Stimulated activated CD4-positive, alpha-beta T cell treated with anti-CD3 and anti-CD28 coated beads, Interleukin-1b, Interleukin-23, amount 100 ng/mL, for 1 hour (primary cell): ENCODE measurements around the gene CHN2.

Experiments used
- DNase-seq, 2 donors: peaks; one replicate each; pipeline ENCODE4 v3.0.0-alpha.2; 2020; ENCODE audit warnings: low read depth in 2 of 2

The CHN2 gene

DNA sequence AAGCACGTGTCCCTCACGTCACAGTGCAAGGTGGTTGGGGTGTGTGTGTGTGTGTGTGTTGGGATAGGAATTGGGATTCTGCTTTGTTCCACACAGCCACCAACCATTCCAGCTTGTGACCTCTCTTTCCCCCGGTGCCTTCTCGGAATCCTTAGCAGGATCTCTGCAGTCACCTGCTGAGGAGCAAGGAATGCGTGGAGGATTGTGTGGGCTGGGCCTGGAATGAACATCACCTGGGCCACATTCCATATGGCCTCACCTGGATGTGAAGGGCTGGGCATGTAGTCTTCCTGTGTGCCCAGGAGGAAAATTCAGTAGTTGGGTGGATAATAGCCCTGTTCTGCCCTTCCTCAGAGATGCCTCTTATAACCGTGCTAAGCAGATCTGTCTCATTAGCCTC lies 113.8 kb downstream of the CHN2 start:
- no peak for DNase-seq

DNA sequence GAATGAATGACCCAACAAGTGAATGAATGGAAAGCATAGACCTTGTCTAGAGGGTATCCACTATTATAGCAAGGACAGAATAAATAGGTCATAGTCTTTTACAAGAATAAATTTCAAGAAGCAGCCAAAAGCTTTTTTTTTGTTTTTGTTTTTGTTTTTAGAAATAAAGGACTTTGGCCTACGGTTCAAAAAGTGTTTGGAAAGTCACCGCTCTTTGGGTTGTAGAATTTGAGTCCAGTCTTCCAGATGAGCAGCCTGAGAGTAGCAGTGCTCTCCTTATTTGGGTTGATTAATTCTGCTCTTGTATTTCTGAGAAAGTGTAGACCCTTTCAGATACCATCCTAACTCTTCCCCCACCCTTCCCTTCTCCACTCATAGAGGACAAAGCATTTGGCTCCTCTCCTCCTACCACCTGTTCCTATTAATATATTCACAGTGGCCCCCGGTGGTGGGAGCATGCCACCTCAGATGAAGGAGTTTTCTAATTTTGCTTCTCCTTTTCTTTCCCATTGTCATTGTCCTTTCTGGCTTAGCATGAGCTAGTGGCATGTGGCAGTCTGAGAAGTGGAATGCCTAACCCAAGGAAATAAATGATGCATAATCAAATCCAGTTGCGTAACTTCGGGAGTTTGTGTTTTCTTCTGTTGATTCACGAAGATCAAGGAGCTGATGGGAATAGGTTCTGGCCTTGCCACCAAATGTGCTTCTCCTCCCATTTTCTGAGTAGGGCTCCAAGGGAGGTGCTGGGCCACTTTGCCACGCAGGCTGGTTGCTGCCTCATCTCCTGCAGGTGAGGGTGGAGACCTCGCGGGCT lies 114.7 kb downstream of the CHN2 start:
- DNase-seq: no peak

DNA sequence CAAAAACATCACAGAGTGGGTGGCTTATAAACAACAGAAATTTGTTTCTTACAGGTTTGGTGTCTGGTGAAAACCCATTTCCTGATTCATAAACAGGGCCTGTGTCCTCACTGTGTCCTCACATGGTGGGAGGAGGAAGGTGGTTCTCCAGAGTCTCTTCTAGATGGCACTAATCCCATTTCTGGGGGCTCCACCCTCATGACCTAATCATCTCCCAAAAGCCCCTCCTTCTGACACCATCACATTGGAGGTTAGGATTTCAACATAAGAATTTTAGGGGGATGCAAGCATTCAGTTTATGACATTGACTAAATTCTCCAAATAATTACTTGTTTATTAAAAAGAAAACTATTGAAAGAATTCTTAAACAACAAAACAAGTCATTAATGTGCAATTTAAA lies 116.0 kb downstream of the CHN2 start:
- no peak for DNase-seq

DNA sequence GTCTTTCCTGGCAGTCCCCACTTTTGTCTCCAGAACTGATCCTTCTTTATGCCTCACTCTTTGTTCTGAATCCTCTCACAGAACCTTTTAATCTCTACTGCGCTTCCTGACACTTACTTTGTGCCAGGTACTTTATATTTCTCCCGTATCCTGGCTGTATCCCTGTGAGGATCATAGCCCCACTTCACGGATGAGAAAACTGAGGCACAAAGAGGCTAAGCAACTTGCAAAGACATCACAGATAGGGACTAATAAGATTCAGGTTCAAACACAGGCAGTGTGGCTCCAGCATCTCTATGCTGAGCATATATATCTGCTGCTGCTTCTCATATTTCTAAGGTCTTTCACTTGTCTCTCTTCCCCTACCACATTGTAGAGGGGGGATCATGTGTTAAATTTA lies 116.7 kb downstream of the CHN2 start:
- no peak for DNase-seq

DNA sequence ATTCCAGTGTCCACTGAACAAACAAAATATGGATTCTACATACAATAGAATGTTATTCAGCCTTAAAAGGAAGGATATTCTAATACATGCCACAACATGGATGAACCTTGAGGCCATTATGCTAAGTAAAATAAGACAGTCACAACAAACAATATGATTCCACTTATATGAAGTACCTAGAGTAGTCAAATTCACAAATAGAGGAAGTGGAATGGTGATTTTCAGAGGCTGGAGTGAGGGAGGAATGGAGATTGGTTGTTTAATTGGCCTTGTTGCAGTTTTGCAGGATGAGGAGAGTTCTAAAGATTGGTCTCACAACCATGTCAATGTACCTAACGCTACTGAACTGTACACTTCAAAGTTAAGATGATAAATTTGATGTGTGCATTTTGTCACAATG lies 119.6 kb downstream of the CHN2 start:
- no peak for DNase-seq

DNA sequence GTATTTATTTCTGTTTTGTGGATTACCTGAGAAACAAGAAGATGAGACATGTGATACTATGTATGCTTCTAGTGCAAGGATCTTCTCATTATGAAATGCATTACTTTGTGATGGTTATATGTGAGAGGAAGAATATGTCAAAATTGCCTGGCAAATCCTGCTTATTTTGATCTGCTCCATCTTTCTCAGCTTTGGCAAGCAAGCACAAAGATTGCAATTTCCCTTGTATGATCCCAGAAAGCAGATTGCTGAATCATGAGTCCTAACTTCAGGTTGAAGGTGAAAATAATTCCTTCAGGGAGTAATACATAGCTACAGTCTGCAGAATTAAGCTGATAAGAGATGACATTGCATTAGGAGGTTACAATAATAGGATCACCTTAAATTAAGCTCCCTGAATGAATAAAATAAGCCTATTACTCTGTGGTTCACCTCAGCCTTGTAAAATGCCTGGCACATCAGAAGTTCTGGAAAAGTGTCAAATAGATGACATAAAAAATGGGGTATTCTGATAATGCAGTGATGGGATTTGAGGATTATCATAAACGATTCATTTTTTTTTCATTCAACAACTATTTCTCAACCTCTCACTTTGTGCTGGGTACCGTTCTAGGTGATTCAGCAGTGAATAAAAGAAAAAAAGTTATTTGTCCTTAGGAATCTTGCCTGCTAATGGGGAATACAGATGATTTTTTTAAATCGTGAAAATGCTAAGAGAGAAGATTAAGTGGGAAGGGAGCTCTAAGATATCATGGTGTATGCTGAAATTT lies 120.7 kb downstream of the CHN2 start:
- DNase-seq: no peak

DNA sequence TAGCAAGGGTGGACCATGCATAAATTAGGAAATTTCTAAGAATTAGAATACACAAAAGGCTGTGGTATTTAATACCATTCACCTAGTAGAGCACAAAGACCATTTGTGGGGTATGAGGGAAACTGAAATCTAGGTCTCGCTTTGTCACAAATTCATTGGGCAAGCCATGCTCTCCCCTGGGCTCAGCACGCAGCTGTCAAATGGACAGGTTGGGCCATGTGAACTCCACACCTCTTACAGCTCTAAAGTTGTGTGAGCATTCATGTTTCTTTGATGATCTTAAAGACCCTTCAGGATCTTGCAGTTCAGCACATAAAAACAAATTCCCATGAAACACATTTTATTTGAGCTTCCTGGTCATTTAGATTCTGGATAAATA lies 121.3 kb downstream of the CHN2 start:
- no peak for DNase-seq

DNA sequence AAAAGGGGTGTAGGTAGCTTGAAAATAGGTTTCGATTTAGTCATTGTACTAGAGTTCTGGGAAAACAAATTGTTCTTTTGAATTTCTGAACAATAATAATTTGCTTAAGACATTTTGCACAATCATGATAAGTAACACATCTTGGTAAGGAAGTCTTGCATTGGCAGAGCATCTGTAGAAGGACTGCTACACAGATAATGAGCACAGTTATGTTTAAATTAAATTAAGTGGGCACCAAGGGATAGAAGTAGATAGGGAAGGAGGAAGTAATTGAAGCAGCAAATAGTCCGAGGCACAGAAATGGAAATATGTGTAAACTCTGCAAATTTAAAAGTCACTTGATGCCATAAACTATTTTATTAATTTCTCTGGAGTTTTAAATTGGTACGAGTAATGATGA lies 122.4 kb downstream of the CHN2 start:
- DNase-seq: no peak

DNA sequence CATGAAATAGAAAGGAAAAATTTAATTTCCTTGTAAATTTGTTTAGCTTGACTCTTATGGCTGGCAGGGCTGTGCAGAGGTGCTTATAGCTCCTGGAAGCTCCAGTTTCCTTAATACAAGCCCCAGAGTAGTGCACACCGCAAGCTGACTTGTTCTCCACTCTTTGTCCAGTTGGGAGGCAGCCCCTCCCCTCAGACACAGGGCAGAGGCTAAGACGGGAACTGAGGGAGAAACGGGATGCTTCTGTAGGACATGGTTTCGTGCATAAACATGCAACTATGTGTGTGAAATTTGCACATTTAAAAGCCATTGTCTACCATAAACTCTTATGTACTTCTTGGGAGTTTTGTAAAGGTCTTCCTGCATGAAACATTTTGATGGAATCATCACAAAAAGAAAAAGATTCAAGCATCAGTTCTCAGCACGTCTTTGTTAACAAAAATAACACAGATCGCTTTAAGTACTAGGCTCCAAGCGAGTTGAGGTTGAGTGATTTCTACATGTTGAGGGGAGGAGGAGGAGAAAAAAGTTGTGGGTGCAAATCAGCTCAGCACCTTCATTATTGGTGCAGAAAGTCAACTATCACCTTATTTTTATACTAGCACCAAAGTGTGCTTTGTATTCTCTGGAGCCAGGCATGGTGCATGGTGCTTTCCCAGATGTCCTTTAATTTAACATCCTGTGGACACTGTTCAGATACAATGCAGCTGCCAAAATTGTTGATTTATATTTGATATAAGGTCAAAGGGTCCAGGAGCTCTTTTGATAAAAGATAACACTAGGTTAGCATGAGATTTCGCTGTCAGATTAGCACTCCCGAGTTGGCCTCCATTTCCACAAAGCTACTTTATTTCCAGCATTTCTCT lies 124.5 kb downstream of the CHN2 start:
- DNase-seq: no peak

DNA sequence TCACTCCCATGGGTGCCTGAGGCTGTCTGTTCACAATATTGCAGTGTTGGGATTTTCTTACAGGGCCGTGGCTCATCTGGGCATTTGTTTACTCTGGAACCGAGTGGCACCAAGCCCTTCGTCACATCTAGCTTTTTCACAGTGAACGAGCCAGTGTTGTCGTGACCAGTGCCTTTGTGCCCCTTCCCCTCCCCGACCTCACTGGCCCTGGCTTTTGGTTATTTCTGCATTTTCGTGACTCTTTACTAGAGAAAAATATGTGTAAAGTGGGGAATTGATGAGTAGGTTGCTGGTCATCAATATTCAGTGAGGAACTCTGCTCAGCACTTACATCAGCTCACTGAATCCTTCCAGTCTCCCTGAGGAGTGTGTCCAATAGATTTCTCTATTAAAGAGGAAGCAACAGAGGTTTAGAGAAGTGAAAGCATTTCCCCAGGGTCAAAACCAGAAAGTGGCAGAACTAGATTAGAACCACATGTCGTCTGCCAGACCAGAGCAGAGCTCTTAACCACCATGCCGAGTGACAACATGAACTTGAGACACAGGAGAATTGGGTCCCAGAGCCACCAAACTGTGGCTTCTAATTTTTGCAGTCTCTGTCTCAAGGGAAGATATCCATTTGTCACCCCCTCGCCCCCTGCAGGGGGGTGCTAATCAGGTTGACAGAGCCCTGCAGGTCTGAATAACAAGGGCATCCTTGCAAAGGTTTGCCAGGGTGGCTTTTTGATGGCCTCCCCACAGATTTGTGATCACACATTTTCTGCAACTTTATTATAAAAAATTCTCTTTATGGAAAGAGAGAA lies 125.3 kb downstream of the CHN2 start:
- DNase-seq: no peak

DNA sequence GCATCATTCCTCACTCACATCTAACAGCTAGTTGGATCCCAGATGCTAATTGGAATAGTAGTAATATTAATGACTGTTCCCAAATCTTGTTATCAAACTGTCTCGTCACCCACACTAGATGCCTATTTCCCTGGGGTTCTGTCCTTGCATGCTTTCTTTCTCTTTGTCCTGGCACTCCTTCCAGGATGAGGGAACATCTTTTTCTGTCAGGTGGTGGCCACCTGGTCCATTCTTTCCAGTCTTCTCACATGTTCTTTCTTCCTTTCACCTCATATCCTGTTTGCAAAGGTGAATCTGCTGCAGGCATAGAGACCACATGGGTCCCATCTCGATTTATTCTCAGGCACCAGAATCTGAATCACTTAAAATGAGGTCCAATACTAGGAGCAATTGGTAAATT lies 126.0 kb downstream of the CHN2 start:
- no peak for DNase-seq

DNA sequence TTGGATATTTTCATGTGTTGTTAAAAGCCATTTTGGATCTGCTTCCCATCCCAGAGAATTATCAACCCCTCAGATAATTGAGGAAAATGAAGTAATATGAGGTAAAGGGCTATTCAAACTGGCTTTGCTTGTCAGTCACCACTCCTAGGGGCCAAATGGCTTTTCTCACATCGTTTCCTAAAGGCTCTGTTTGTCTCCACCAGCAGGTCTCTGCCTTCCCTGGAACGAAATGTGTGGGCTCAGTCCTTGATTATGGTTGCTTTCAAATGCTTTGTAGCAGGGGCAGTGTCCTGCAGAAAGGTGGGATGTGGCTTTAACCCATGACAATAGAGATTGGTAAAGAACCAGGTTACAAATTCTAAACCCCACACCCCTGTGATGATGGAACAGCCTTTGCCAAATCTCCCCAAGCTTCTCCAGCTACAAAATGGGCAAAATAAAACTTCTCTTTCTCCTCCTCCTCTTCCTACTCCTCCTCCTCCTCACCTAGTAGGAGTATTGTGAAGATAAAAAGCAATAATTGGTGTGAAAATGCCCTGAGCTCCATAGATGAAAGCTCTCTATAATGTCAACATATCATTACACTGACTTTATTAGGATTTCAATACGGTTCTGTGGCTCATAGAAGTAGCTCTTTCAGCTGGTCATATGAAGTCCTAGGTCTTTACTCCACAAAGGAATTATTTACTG lies 127.6 kb downstream of the CHN2 start:
- no peak for DNase-seq

DNA sequence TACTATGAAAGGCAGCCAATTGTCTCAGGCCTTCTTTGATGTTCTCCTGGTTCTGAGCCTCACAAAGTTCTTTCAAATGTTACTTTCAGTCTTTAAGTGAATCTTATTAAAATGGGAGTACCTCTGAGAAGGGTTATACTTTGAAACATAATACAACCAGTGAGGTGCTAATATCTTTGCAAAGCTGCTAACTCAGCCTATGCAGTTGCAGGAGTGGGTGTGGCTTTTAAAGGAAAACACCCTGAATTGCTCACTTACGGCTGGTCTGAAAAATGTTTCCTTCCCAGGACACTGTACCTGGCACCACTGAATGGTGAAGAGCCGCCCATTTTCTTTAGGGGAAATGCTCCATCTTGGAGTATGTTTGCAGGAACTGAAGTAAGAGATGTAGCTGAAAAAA lies 130.9 kb downstream of the CHN2 start:
- no peak for DNase-seq

DNA sequence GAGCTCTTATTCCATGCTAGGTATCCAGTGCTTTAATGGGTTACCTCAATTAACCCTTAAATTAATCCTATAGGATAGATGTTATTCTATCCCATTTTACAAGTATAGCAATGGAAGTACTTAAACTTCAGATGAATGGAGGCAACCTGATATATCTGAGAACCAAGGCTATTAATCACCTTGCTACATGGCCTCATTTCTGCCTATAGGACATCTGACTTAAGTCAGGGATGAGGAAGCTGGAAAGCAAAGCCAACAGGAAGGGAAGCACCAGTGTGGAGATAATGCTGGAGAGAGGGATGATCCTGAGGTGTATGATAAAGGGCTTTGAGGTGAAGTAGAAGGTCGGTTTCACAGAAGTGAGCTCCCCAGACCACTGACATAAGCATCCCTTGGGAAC lies 132.3 kb downstream of the CHN2 start:
- no peak for DNase-seq

DNA sequence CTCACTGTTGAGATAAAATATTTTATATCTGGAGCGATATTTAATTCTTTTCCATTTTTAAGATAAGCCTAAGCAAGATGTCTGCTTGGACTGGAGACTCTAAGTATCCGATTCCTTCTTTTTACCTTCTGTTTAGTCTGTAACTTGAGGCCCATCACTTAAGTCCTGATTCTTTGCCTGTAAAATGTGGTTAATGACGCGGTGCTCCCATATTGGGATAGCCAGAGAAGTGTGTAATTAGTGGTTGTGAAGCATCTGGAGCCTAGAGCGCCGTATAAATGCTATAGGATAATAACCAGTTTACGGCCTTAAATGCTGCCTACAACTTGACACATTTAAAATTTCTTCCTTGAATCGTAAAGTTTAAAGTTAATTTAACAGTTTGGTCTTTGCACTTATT lies 132.9 kb downstream of the CHN2 start:
- no peak for DNase-seq

DNA sequence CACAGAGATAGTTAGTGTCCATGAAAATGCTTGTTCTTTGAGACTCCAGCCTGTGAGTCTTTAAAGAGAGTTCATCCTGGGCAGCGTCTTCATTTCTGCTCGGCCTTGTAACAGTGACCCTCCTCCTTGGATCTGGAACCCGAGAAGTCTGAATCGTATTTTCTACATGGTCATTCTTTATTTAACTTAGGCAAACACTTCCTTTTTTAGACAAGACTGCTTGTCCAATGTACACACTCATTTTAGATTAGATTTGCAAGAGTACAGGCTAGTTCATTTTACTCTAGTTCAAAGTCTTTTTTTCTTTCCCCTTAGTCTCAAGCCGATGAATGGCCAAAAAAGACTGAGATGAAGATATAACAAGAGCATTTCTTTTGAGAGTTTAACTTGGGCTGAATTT lies 133.5 kb downstream of the CHN2 start:
- no peak for DNase-seq

DNA sequence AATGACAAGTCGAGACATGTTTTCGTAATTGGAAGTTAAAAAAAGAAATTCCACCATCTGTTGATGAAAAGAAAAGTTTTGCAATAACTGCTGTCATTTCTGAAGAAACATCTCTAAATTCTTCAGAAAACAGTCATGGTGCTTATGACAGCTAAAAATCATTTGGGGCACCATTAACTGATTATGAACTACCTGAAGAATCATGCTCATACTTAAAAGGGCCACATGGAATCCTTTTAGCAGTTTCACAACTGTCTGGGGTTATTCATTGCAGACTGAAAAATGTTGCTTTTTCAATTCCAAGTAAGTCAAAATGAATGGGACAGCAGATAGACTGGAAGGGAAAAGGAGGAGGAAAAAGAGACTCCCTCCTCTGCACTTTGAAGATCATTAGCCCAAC lies 134.2 kb downstream of the CHN2 start:
- DNase-seq: no peak

DNA sequence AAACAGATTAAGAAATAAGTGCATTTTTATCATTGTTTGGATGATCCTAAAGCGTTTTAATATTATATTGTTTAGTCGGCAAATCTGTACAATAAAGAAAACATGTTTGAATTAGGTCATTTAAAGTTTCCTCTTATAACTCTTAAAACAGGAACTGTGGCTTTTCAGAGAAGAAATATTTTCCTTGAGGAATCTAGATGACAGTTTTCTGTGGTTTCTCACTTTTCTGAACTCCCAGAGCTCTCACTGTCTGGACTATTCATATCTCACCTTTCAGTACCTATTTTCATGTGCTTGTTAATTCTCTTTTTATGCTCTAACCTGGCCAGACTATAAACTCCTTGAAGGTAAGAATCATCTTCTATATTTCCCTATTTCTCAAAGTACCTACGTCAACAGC lies 135.1 kb downstream of the CHN2 start:
- DNase-seq: no peak

DNA sequence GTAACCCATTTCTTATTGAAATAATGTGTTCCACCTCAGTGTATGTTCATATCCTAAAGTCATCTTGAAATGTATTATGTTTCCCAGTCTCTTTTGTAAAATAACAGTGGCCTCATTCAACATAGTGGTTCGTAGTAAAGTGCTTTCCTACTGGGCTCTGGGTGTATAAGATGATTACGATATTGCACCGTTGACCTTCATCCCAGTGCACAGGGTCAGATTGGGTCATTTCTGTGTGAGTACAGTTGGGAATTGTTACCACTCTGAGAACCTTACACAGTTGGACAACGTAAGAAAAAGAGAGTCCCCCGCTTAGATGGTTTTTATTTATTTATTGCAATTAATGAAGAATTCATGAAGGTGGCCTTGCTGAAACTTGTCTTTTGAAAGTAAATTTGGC lies 135.6 kb downstream of the CHN2 start:
- no peak for DNase-seq

DNA sequence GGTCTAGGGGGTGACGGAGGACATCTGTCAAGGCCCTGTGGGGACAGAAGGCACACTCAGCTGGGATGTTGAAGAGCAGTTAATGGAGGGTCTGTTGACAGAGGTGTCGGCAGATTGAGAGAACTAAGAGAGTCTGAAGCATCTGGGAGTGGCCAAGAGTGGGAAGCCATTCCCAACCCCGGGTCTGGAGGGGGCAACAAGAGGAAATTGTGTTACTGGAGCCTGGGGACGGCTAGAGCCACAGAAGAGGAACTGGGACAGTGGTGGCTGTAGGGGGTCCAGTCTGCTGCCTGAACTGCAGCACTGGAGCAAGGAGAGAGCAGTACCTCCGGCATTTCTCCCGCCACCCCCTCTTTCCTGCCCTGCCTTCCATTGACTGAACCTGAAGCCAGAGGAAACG lies 136.6 kb downstream of the CHN2 start:
- DNase-seq: no peak
